IPS-15b (cell line): ENCODE results near the gene IP6K3.

Source experiments
- H3K27me3 ChIP-seq: one replicate; pipeline ENCODE4 v1.6.1; 2013; ENCODE audit warnings: low read length; ENCODE audit not compliant: control insufficient read depth, insufficient read depth
- H3K36me3 ChIP-seq: one replicate; pipeline ENCODE4 v1.6.1; 2013; ENCODE audit warnings: low read length; ENCODE audit not compliant: control insufficient read depth, insufficient read depth
- H3K4me1 ChIP-seq: one replicate; pipeline ENCODE4 v1.6.1; 2013; ENCODE audit warnings: mild to moderate bottlenecking, low read length; ENCODE audit not compliant: control insufficient read depth, insufficient read depth
- H3K4me3 ChIP-seq: one replicate; pipeline ENCODE4 v1.5.1; 2013; ENCODE audit warnings: low read depth, low read length
- H3K9ac ChIP-seq: one replicate; pipeline ENCODE4 v1.6.1; 2013; ENCODE audit warnings: low read depth, mild to moderate bottlenecking, low read length
- H3K9me3 ChIP-seq: one replicate; pipeline ENCODE4 v1.6.1; 2013; ENCODE audit warnings: mild to moderate bottlenecking, low read length; ENCODE audit not compliant: control insufficient read depth, insufficient read depth

Gene IP6K3

GRCh38 chr6:33732817-33733708 lies 13.6 kb downstream of the IP6K3 start:
- Histone ChIP-seq H3K36me3 (no peaks in the 10 kb centered on the region), H3K4me3 (no peak overlapping the region), H3K4me1 (no peaks in the 10 kb centered on the region), H3K27me3 (no peaks in the 10 kb centered on the region), H3K9me3 (no peaks in the 10 kb centered on the region), H3K9ac (no peak overlapping the region)

GRCh38 chr6:33732385-33732784 lies 14.3 kb downstream of the IP6K3 start:
- Histone ChIP-seq H3K4me3 (no peak overlapping the region), H3K9me3 (no peaks in the 10 kb centered on the region), H3K36me3 (no peaks in the 10 kb centered on the region), H3K27me3 (no peaks in the 10 kb centered on the region), H3K4me1 (no peaks in the 10 kb centered on the region), H3K9ac (no peak overlapping the region)

- Histone ChIP-seq H3K4me3 (no peak overlapping the region), H3K4me1 (no peaks in the 10 kb centered on the region), H3K9ac (no peak overlapping the region), H3K9me3 (no peaks in the 10 kb centered on the region), H3K36me3 (no peaks in the 10 kb centered on the region), H3K27me3 (no peaks in the 10 kb centered on the region)
Observed at GRCh38 chr6:33731751-33732282, 14.9 kb downstream of the IP6K3 start.

GRCh38 chr6:33731035-33731434 lies 15.7 kb downstream of the IP6K3 start:
- H3K4me3 ChIP-seq, result no peak overlapping the region
- no peaks in the 10 kb centered on the region for H3K4me1 ChIP-seq
- H3K9ac ChIP-seq, result peak overlapping the region; percentile 24
- H3K9me3 ChIP-seq, result no peaks in the 10 kb centered on the region
- peaks cover 2% of the 10 kb centered on the region for H3K36me3 ChIP-seq
- no peaks in the 10 kb centered on the region for H3K27me3 ChIP-seq

GRCh38 chr6:33730611-33731010 lies 16.1 kb downstream of the IP6K3 start:
- peak overlapping the region; percentile 24 for H3K9ac ChIP-seq
- H3K9me3 ChIP-seq, result no peaks in the 10 kb centered on the region
- H3K4me3 ChIP-seq, result no peak overlapping the region
- H3K4me1 ChIP-seq, result no peaks in the 10 kb centered on the region
- peaks cover 2% of the 10 kb centered on the region for H3K36me3 ChIP-seq
- no peaks in the 10 kb centered on the region for H3K27me3 ChIP-seq

GRCh38 chr6:33729059-33729458 lies 17.6 kb downstream of the IP6K3 start:
- H3K9me3 ChIP-seq, result no peaks in the 10 kb centered on the region
- no peaks in the 10 kb centered on the region for H3K27me3 ChIP-seq
- H3K4me1 ChIP-seq, result no peaks in the 10 kb centered on the region
- H3K36me3 ChIP-seq, result peaks cover 2% of the 10 kb centered on the region
- H3K4me3 ChIP-seq, result no peak overlapping the region
- H3K9ac ChIP-seq, result no peak overlapping the region

GRCh38 chr6:33728438-33728837 lies 18.3 kb downstream of the IP6K3 start:
- no peaks in the 10 kb centered on the region for H3K27me3 ChIP-seq
- no peaks in the 10 kb centered on the region for H3K4me1 ChIP-seq
- H3K4me3 ChIP-seq, result no peak overlapping the region
- no peak overlapping the region for H3K9ac ChIP-seq
- peaks cover 2% of the 10 kb centered on the region for H3K36me3 ChIP-seq
- no peaks in the 10 kb centered on the region for H3K9me3 ChIP-seq

- H3K27me3 ChIP-seq, result no peaks in the 10 kb centered on the region
- H3K9ac ChIP-seq, result no peak overlapping the region
- peaks cover 2% of the 10 kb centered on the region for H3K36me3 ChIP-seq
Observed at GRCh38 chr6:33727932-33728331, 18.8 kb downstream of the IP6K3 start.

GRCh38 chr6:33727126-33727525 lies 19.6 kb downstream of the IP6K3 start:
- Histone ChIP-seq H3K4me3 (no peak overlapping the region), H3K4me1 (no peaks in the 10 kb centered on the region), H3K27me3 (no peaks in the 10 kb centered on the region), H3K9me3 (no peaks in the 10 kb centered on the region), H3K36me3 (peaks cover 2% of the 10 kb centered on the region), H3K9ac (no peak overlapping the region)

More at GRCh38 chr6:33727932-33728331, 18.8 kb downstream of the IP6K3 start:
- H3K4me3 ChIP-seq, result no peak overlapping the region
- H3K9me3 ChIP-seq, result no peaks in the 10 kb centered on the region
- H3K4me1 ChIP-seq, result no peaks in the 10 kb centered on the region

GRCh38 chr6:33726696-33727095 lies 20.0 kb downstream of the IP6K3 start:
- H3K4me1 ChIP-seq, result no peaks in the 10 kb centered on the region
- H3K9me3 ChIP-seq, result no peaks in the 10 kb centered on the region
- H3K4me3 ChIP-seq, result no peak overlapping the region
- no peak overlapping the region for H3K9ac ChIP-seq
- H3K27me3 ChIP-seq, result no peaks in the 10 kb centered on the region
- peaks cover 2% of the 10 kb centered on the region for H3K36me3 ChIP-seq

- Histone ChIP-seq H3K9me3 (no peaks in the 10 kb centered on the region), H3K27me3 (no peaks in the 10 kb centered on the region), H3K36me3 (peaks cover 2% of the 10 kb centered on the region), H3K4me1 (no peaks in the 10 kb centered on the region), H3K4me3 (no peak overlapping the region), H3K9ac (no peak overlapping the region)
Observed at GRCh38 chr6:33725891-33726673, 20.6 kb downstream of the IP6K3 start.
